Mammary epithelial cell (primary cell): Measurements from ENCODE around the gene DUSP15.

Experiments
- CTCF ChIP-seq, 2 donors: IDR thresholded peaks in 1 of 2; conservative IDR thresholded peaks in 1 of 2; 2 replicates each; pipeline ENCODE4 v1.5.1; 2011 to 2012; ENCODE audit warnings: inconsistent platforms in 2 of 2, low read length in 2 of 2, mild to moderate bottlenecking in 2 of 2, control low read depth in 1 of 2, low read depth in 1 of 2; ENCODE audit not compliant: insufficient read depth in 1 of 2; ENCODE audit errors: extremely low read depth in 1 of 2
- EZH2 ChIP-seq: IDR thresholded peaks from 2 replicates; pipeline ENCODE4 v1.6.1; 2012; ENCODE audit warnings: low read length, inconsistent platforms, borderline replicate concordance

DNA sequence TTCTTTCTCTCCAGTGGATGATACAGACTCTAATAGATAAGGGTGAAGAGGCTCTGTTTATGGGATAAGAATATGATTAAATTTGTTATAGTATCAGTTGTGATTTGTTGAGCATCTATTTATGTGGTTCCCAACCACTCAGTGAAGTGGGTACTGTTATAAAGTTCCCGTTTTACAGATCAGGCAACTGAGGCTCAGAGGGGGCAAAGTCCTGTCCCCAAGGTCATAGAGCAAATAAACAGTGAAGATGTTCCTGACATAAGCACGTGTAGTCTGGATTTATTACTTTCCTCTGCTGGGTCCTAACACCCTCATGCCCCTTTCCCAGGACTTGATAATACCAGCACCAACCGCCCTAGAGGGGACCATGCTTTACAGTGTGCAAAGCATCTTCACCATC, 4.1 kb downstream of the DUSP15 start:
- no peak for TF ChIP-seq CTCF (conservative IDR thresholded peaks at IDR 0.05 in 1 of 2, IDR thresholded peaks at IDR 0.05 in 1 of 2; ENCODE audit: extremely low read depth in 1 of 2, insufficient read depth in 1 of 2, low read depth in 1 of 2, low read length in 2 of 2)
- TF ChIP-seq EZH2, result no peak
